Ishikawa (cell line): ENCODE measurements around the gene PINLYP.
A peak's percentile ranks its signal among the peaks of the same experiment; 100 is the strongest.

Experiments
- CEBPB ChIP-seq: IDR thresholded peaks from 2 replicates; pipeline ENCODE4 v1.6.1; 2012
- CREB1 ChIP-seq: IDR thresholded peaks from 2 replicates; pipeline ENCODE4 v1.6.1; 2012; ENCODE audit warnings: low read depth
- EGR1 ChIP-seq: IDR thresholded peaks from 2 replicates; pipeline ENCODE4 v1.6.1; 2012
- EP300 ChIP-seq: IDR thresholded peaks from 2 replicates; pipeline ENCODE4 v1.6.1; 2012; ENCODE audit warnings: borderline replicate concordance
- FOXM1 ChIP-seq: IDR thresholded peaks from 2 replicates; pipeline ENCODE4 v1.6.1; 2012; ENCODE audit warnings: low read depth, borderline replicate concordance
- NFIC ChIP-seq: IDR thresholded peaks from 2 replicates; pipeline ENCODE4 v1.6.1; 2012
- RAD21 ChIP-seq: IDR thresholded peaks from 2 replicates; pipeline ENCODE4 v1.6.1; 2012; ENCODE audit warnings: low read depth
- TAF1 ChIP-seq: IDR thresholded peaks from 2 replicates; pipeline ENCODE4 v1.6.1; 2012; ENCODE audit warnings: low read depth, mild to moderate bottlenecking
- TCF12 ChIP-seq: IDR thresholded peaks from 2 replicates; pipeline ENCODE4 v1.6.1; 2012; ENCODE audit warnings: low read depth
- TEAD4 ChIP-seq: IDR thresholded peaks from 2 replicates; pipeline ENCODE4 v1.6.1; 2012
- YY1 ChIP-seq: IDR thresholded peaks from 2 replicates; pipeline ENCODE4 v1.6.1; 2012; ENCODE audit warnings: low read depth
- ZBTB7A ChIP-seq: IDR thresholded peaks from 2 replicates; pipeline ENCODE4 v1.6.1; 2012; ENCODE audit warnings: low read depth
- TF ChIP-seq, protein P1 (sequence below): IDR thresholded peaks from 2 replicates; pipeline ENCODE4 v1.6.1; 2012
- TF ChIP-seq, protein P2 (sequence below): IDR thresholded peaks from 2 replicates; pipeline ENCODE4 v1.6.1; 2012
- TF ChIP-seq, protein P3 (sequence below): IDR thresholded peaks from 2 replicates; pipeline ENCODE4 v1.6.1; 2012; ENCODE audit warnings: low read depth, mild to moderate bottlenecking

PINLYP gene

DNA sequence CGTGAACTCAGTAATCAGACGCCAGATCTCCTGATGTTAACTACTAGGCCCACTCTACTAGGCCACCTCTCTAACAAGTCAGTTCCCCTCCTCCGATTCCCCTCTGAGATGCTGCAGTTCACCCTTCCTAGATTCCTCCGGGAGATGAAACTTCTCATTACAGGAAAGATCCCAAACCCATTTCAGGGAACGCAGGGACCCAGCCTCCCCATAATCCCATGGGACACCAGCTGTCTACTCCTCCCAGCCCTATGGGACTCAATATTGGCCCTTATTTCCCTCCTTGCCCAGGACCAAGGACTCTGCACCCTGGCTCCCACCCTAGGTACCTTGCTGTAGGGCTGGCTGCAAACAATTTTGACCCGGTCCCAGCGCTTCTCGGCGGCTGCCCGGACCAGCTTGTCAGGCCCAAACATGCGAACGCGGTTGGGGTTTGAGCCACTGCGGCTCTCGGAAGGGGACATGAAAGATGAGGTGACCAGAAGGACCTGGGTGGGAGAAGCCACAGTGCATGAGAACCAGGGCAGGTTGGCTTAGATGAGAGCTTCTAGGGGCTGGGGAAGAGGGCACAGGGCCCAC, 21.2 kb upstream of the PINLYP start:
- TF ChIP-seq ZBTB7A = no peak
- TF ChIP-seq YY1 = no peak
- TF ChIP-seq EP300 = no peak
- TF ChIP-seq RAD21 = no peak
- TF ChIP-seq TEAD4 = no peak
- TF ChIP-seq, protein P1, sequence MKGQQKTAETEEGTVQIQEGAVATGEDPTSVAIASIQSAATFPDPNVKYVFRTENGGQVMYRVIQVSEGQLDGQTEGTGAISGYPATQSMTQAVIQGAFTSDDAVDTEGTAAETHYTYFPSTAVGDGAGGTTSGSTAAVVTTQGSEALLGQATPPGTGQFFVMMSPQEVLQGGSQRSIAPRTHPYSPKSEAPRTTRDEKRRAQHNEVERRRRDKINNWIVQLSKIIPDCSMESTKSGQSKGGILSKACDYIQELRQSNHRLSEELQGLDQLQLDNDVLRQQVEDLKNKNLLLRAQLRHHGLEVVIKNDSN = no peak
- no peak for TF ChIP-seq TCF12
- TF ChIP-seq, protein P2, sequence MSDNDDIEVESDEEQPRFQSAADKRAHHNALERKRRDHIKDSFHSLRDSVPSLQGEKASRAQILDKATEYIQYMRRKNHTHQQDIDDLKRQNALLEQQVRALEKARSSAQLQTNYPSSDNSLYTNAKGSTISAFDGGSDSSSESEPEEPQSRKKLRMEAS = no peak
- TF ChIP-seq EGR1 = no peak
- TF ChIP-seq TAF1 = no peak
- TF ChIP-seq NFIC = no peak
- no peak for TF ChIP-seq CEBPB
- TF ChIP-seq, protein P3, sequence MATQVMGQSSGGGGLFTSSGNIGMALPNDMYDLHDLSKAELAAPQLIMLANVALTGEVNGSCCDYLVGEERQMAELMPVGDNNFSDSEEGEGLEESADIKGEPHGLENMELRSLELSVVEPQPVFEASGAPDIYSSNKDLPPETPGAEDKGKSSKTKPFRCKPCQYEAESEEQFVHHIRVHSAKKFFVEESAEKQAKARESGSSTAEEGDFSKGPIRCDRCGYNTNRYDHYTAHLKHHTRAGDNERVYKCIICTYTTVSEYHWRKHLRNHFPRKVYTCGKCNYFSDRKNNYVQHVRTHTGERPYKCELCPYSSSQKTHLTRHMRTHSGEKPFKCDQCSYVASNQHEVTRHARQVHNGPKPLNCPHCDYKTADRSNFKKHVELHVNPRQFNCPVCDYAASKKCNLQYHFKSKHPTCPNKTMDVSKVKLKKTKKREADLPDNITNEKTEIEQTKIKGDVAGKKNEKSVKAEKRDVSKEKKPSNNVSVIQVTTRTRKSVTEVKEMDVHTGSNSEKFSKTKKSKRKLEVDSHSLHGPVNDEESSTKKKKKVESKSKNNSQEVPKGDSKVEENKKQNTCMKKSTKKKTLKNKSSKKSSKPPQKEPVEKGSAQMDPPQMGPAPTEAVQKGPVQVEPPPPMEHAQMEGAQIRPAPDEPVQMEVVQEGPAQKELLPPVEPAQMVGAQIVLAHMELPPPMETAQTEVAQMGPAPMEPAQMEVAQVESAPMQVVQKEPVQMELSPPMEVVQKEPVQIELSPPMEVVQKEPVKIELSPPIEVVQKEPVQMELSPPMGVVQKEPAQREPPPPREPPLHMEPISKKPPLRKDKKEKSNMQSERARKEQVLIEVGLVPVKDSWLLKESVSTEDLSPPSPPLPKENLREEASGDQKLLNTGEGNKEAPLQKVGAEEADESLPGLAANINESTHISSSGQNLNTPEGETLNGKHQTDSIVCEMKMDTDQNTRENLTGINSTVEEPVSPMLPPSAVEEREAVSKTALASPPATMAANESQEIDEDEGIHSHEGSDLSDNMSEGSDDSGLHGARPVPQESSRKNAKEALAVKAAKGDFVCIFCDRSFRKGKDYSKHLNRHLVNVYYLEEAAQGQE = no peak
- no peak for TF ChIP-seq CREB1
- TF ChIP-seq FOXM1 = no peak

DNA sequence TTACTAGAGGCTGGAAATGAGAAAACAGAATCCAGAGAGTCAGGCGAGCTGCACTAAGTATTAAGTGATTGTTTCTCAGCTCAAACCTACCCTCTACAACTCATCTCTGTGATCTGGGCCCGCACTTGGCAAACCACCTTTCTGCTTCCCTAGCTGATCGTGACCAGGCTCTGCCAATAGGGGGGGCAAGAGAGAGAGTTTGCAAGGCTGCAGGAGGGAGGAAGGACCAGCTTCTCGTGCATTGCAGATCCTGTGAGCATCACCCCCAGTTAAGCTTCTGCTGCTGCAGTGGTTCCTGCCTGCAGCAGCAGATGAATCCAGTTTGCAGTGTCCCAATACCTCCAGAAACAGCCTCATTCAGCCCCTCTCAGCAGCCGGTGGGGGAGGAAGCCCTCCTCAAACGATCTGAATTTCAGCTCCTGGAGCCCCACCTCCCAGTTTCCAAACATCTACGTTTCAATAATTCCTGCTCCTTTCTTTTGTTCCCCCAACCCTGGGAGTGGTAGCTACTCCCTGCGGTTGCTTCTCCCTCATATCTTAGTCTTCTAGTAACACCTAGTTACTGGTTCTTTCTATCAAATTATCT, 20.3 kb upstream of the PINLYP start:
- TF ChIP-seq, protein P1 = no peak
- TF ChIP-seq RAD21 = peak; percentile 67

DNA sequence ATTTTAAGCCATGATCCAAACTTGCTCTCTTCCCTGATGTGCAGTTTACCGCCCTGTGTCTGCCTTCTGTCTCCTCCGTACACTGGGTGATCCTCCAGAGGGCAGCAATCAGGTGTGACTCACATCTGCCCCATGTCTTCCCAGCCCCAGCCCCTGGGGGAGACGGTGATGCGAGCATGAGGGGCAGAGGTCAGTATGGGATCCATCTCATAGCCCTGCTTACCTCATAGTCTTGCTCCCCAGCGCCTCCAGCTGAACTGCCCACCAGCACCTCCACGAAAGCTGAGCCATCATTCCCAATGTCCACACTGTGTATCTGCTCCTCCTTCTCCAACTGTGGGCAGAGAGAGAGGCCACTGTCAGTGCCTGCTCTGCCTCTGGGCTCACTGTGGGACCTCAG, 14.9 kb upstream of the PINLYP start:
- TF ChIP-seq CEBPB (no peak), CREB1 (no peak), YY1 (no peak), TCF12 (no peak), TEAD4 (no peak), NFIC (no peak), FOXM1 (no peak), EGR1 (no peak), ZBTB7A (no peak), TAF1 (no peak)
- TF ChIP-seq, protein P1 = no peak
- TF ChIP-seq, protein P3 = no peak
- TF ChIP-seq, protein P2 = no peak

DNA sequence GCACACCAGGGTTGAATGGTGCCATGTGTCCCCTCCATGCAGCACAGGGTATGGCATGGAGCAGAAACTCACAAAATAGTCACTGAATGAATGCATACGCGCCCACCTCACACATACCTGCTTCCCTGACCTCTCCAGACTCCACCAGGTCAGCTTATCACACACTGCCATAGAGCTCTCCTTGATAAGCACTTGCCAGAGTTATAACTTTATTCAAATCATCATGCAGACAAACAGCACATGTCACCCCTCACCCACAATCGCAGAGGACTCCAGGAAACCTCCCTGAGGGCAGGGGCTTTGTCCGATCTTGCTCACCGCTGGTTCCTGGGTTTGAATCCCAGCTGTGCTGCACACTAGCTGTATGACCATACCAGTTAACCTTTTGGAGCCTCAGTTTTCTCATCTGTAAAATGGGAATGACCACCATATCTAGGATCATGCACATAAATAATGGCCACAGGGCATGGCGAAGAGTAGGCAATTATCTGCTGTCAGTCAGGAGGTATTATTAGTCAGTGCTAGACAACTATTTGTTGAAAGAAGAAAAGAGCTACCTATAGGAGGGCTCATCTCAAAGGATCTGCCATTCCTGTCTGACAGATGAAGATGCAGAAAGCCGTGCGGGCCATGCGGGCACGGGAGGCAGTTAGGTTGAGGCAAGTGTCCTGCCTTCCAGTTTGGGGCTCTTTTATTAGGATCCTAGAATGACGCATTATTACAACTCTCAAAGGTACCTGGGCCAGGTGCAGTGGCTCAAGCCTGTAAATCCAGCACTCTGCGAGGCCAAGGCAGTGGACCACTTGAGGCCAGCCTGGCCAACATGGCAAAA, 14.2 kb upstream of the PINLYP start:
- no peak for TF ChIP-seq CREB1
- no peak for TF ChIP-seq CEBPB
- TF ChIP-seq FOXM1 = no peak
- TF ChIP-seq, protein P3 = no peak
- TF ChIP-seq, protein P2 = no peak
- TF ChIP-seq NFIC = no peak
- no peak for TF ChIP-seq TAF1
- no peak for TF ChIP-seq EGR1
- TF ChIP-seq EP300 = no peak
- TF ChIP-seq TCF12 = no peak
- no peak for TF ChIP-seq YY1
- no peak for TF ChIP-seq TEAD4
- no peak for TF ChIP-seq RAD21
- TF ChIP-seq ZBTB7A = no peak
- TF ChIP-seq, protein P1 = no peak
